Measurements from ENCODE around the gene SETBP1. TPM values are rescaled to one million over a fixed set of nuclear protein-coding genes. Genes with fewer than 3 reads are reported as not detected.
A peak's percentile ranks its signal among the peaks of the same experiment; 100 is the strongest.

SETBP1 gene
- total RNA-seq, 1 donor from 2014 or later = 72.8 TPM

DNA sequence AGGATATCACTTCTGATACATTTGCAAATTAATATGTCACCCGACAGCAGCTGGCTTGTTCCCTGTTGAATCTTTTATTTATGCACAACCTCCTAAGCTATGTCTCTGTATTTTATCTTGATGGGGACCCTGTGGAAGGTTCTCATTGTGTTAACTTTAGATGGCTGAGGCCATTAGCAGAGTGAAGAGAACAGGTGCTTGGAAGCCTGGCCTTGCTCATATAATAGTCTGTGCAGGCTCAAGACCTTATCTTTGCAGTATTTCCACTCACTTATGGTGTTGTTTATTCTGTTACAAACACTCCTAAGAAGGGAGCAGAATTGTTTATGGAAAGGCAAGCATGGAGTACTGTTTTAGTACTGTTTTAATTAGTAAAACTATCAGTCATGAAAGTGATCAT lies 107.6 kb downstream of the SETBP1 start:
- Mint-ChIP-seq H3K9me3 (no peaks in the 10 kb centered on the region), H3K27me3 (no peaks in the 10 kb centered on the region), H3K4me1 (peaks cover 72% of the 10 kb centered on the region), H3K36me3 (ENCODE audit: low read depth) (peaks cover 10% of the 10 kb centered on the region), H3K27ac (peak overlapping the region; percentile 70), H3K4me3 (no peak overlapping the region)
- ATAC-seq (ENCODE audit: low read depth) (no peak), DNase-seq (no peak)
- intact Hi-C loops (cut with micrococcal nuclease) = no loop called here
- ChIA-PET POLR2A (no interaction called here), CTCF (no interaction called here)
- TF ChIP-seq, protein P1, sequence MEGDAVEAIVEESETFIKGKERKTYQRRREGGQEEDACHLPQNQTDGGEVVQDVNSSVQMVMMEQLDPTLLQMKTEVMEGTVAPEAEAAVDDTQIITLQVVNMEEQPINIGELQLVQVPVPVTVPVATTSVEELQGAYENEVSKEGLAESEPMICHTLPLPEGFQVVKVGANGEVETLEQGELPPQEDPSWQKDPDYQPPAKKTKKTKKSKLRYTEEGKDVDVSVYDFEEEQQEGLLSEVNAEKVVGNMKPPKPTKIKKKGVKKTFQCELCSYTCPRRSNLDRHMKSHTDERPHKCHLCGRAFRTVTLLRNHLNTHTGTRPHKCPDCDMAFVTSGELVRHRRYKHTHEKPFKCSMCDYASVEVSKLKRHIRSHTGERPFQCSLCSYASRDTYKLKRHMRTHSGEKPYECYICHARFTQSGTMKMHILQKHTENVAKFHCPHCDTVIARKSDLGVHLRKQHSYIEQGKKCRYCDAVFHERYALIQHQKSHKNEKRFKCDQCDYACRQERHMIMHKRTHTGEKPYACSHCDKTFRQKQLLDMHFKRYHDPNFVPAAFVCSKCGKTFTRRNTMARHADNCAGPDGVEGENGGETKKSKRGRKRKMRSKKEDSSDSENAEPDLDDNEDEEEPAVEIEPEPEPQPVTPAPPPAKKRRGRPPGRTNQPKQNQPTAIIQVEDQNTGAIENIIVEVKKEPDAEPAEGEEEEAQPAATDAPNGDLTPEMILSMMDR (IDR thresholded peaks at IDR 0.05) = no peak

DNA sequence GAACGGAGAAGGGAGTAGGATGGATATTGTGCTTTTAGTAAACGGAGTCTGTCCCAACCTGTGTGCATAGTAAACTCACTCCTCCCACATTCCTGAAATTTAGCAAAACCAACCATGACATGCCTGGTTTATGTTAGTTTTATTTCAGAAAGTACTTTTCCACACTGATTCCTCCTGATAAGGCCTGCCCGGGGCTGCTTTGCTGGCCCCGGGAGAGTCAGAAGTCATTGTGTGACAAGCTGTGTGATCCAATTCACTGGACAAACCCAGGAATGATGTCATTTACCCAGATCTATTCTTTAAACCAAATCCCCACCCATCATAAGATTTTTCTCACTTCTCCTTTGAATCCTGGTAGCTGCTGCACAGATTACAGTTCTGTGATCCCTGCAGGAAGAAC lies 109.0 kb downstream of the SETBP1 start:
- CTCF ChIA-PET = no interaction called here
- TF ChIP-seq, protein P1 (IDR thresholded peaks at IDR 0.05) = no peak
- no peaks in the 10 kb centered on the region for H3K9me3 Mint-ChIP-seq
- no peak for ATAC-seq (ENCODE audit: low read depth)
- no peaks in the 10 kb centered on the region for H3K27me3 Mint-ChIP-seq
- no peak for DNase-seq
- H3K36me3 Mint-ChIP-seq (ENCODE audit: low read depth) = peaks cover 10% of the 10 kb centered on the region
- H3K4me1 Mint-ChIP-seq = peaks cover 69% of the 10 kb centered on the region
- H3K27ac Mint-ChIP-seq = peak overlapping the region; percentile 19
- intact Hi-C loops (cut with micrococcal nuclease) = no loop called here
- POLR2A ChIA-PET = interaction anchor here (1.0 kb wide), 1 partner anchor 110 kb away, joined by 3 read pairs; no protein-coding TSS in a partner anchor
- H3K4me3 Mint-ChIP-seq = no peak overlapping the region

DNA sequence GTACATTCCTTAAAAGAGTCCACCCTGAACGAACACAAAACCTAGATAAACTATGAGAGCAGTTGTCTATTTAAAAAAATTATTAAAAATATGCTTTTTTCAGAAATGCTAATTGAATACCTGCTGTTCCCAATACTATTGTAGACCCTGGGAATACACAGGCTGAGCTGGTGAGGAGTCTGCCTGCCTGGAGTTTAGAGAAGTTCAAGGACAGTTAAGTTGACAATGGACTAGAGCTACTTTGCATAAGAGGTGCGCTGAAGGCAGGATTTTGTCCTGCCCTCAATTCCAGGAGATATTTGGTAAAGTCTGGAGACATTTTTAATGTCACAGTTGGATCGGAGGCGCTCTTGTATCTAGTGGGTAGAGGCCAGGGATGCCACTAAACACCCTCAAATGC lies 110.2 kb downstream of the SETBP1 start:
- Mint-ChIP-seq H3K4me1 (peaks cover 68% of the 10 kb centered on the region), H3K4me3 (no peak overlapping the region), H3K27ac (no peak overlapping the region), H3K9me3 (no peaks in the 10 kb centered on the region), H3K36me3 (ENCODE audit: low read depth) (peaks cover 18% of the 10 kb centered on the region), H3K27me3 (no peaks in the 10 kb centered on the region)
- no peak for DNase-seq
- no peak for ATAC-seq (ENCODE audit: low read depth)
- intact Hi-C loops (cut with micrococcal nuclease) = no loop called here
- TF ChIP-seq, protein P1 (IDR thresholded peaks at IDR 0.05) = no peak
- ChIA-PET CTCF (no interaction called here), POLR2A (no interaction called here)

DNA sequence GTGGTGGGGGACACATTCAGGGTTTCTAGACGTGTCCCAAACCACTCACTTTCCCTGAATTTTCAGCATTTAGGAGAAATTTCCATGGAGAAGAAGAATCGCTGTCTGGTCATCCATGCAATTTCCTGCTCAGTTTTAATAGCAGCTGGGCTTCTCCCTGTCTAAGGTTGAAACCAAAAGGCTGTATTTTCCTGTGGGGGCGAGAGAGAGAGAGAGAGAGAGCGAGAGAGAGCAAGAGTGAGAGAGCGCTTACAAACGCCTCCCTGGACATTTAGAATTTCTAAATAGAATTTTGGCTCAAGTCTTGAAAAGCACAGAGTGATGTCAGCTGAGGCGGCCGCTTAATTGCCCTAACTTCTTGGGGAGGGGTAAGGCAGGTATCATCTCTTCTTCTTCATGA lies 110.8 kb downstream of the SETBP1 start:
- DNase-seq = no peak
- Mint-ChIP-seq H3K4me1 (peaks cover 67% of the 10 kb centered on the region), H3K36me3 (ENCODE audit: low read depth) (peaks cover 19% of the 10 kb centered on the region), H3K9me3 (no peaks in the 10 kb centered on the region), H3K4me3 (no peak overlapping the region), H3K27me3 (no peaks in the 10 kb centered on the region), H3K27ac (no peak overlapping the region)
- TF ChIP-seq, protein P1 (IDR thresholded peaks at IDR 0.05) = no peak
- ChIA-PET CTCF (no interaction called here), POLR2A (no interaction called here)
- intact Hi-C loops (cut with micrococcal nuclease) = no loop called here
- ATAC-seq (ENCODE audit: low read depth) = no peak

DNA sequence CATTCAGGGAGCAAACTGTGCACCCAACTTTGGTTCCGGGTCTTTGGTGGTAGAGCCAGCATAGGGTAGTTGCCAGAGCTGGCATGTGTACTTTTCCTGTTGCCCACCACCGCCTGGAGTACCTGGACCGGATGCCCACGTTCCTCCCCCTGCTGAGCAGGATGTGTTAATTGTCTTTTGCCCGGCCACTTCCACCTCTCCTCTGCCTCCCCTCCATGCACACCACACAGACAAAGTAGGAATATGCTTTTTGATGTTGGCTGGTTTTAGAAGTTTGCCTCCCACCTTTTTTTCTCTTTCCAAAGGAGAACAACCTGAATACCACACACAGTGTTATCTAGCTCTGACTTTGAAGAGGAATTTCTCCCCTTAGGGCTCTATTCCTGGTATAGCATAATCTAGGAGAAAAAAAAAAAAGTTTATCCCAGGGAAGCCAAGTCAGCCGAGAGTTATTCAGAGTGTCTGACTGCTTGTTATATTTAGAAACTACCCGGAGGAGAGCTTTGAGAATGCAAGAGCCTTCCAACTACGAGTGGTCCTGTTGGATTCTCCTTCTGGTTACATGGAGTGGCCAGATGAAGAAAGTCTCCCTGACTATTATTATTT lies 111.9 kb downstream of the SETBP1 start:
- Mint-ChIP-seq H3K4me3 (no peak overlapping the region), H3K27me3 (no peaks in the 10 kb centered on the region), H3K4me1 (peaks cover 68% of the 10 kb centered on the region), H3K27ac (peak overlapping the region; percentile 16), H3K9me3 (no peaks in the 10 kb centered on the region), H3K36me3 (ENCODE audit: low read depth) (peaks cover 19% of the 10 kb centered on the region)
- CTCF ChIA-PET = no interaction called here
- POLR2A ChIA-PET = interaction anchor here (0.7 kb wide), 1 partner anchor 16 kb away, joined by 4 read pairs; no protein-coding TSS in a partner anchor
- no peak for DNase-seq
- TF ChIP-seq, protein P1 (IDR thresholded peaks at IDR 0.05) = no peak
- no peak for ATAC-seq (ENCODE audit: low read depth)
- intact Hi-C loops (cut with micrococcal nuclease) = no loop called here
